ENCODE measurements around the gene TTC7B. TPM values are rescaled to one million over a fixed set of nuclear protein-coding genes. Genes with fewer than 3 reads are reported as not detected.

The TTC7B gene
- total RNA-seq, 1 donor from 2014 or later = 83.1 TPM

GRCh38 chr14:90522571-90523191, 293.5 kb downstream of the TTC7B start:
- no peaks in the 10 kb centered on the region for H3K36me3 Mint-ChIP-seq (ENCODE audit: unreplicated experiment)
- peaks cover 8% of the 10 kb centered on the region for H3K9me3 Mint-ChIP-seq (ENCODE audit: unreplicated experiment)
- peaks cover 5% of the 10 kb centered on the region for H3K27me3 Mint-ChIP-seq (ENCODE audit: unreplicated experiment)
- H3K4me3 Mint-ChIP-seq (ENCODE audit: unreplicated experiment) = peak overlapping the region; percentile 11
- H3K4me1 Mint-ChIP-seq (ENCODE audit: low read depth, unreplicated experiment) = peaks cover 19% of the 10 kb centered on the region
- peak; percentile 83 for DNase-seq
- H3K27ac Mint-ChIP-seq (ENCODE audit: unreplicated experiment) = no peak overlapping the region
- TF ChIP-seq CTCF (IDR thresholded peaks at IDR 0.05; ENCODE audit: partially characterized antibody, unreplicated experiment) = no peak

DNA sequence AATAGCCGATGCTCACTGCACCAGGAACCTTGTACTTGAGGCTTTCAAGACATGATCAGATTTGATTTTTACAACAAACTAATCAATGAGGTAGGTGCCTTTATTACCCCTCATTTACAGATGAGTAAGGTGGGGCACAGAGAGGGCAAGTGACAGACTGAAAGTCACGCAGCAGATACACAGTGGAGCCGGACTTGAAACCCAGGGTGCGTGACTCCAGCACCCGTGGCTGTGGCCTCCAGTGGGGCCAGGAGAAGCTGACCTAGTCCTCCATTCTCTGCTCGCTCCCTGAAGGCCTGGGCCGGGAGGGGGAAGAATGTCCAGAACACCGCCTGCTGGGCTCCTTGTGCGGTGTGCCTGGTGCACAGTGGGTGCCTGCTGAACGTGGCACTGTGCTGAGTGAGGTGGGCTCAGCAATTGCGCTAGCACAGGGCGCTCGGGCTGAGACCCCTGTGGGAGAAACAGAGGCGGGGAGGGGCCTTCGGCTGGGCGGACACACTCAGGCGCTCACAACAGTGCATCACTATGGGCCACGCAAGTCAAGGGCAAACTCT, 294.2 kb downstream of the TTC7B start:
- Mint-ChIP-seq H3K4me1 (ENCODE audit: low read depth, unreplicated experiment) (peaks cover 19% of the 10 kb centered on the region), H3K9me3 (ENCODE audit: unreplicated experiment) (peaks cover 8% of the 10 kb centered on the region), H3K27ac (ENCODE audit: unreplicated experiment) (no peak overlapping the region), H3K36me3 (ENCODE audit: unreplicated experiment) (no peaks in the 10 kb centered on the region), H3K27me3 (ENCODE audit: unreplicated experiment) (peaks cover 5% of the 10 kb centered on the region), H3K4me3 (ENCODE audit: unreplicated experiment) (peak overlapping the region; percentile 10)
- no peak for DNase-seq
- no peak for TF ChIP-seq CTCF (IDR thresholded peaks at IDR 0.05; ENCODE audit: partially characterized antibody, unreplicated experiment)

DNA sequence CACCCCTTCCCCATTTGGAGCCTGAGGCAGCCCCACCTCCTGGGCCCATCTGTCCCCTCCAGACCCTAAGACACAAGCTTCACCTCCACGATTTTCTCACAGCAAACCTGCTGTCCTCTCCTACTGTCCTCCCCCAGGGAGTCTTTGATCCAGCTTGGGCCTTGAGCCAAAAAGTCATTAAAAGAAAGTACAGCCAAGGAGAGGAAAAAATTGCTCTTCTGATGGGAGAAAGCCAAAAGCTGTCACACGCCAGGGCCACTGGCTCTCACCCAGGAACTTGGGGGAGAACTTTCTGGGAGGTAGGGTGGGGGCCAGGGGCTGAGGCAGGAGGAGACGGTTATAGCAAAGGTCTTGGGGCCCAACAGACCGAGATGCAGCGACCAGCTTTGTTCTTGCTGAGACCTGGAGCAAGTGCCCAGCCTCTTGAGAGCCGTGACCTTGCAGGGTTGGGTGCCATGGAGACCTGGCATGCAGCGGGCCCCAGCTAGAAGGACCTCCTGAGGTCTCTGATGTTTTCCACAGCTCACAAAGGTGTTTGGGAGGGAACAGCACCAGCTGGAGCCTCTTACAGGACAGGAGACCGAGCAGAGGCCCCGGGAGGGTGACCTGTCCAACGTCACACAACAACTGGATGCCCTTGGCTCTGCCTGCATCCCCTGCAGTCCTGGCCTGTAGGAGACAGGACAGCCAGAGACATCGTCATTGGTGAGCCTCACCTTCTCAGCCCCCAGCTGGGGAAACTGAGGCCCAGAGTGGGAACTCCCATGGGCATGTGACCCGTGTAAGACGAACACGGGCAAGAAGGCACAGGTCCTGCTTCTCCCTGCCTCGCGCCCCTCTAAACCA, 294.9 kb downstream of the TTC7B start:
- no peak for DNase-seq

GRCh38 chr14:90520326-90520725, 295.9 kb downstream of the TTC7B start:
- peaks cover 19% of the 10 kb centered on the region for H3K4me1 Mint-ChIP-seq (ENCODE audit: low read depth, unreplicated experiment)
- H3K27me3 Mint-ChIP-seq (ENCODE audit: unreplicated experiment) = peaks cover 10% of the 10 kb centered on the region
- DNase-seq = no peak
- no peak overlapping the region for H3K27ac Mint-ChIP-seq (ENCODE audit: unreplicated experiment)
- H3K36me3 Mint-ChIP-seq (ENCODE audit: unreplicated experiment) = no peaks in the 10 kb centered on the region
- TF ChIP-seq CTCF (IDR thresholded peaks at IDR 0.05; ENCODE audit: partially characterized antibody, unreplicated experiment) = no peak
- peaks cover 8% of the 10 kb centered on the region for H3K9me3 Mint-ChIP-seq (ENCODE audit: unreplicated experiment)
- H3K4me3 Mint-ChIP-seq (ENCODE audit: unreplicated experiment) = no peak overlapping the region

More for the DNA sequence above, 294.9 kb downstream of the TTC7B start:
- peaks cover 8% of the 10 kb centered on the region for H3K9me3 Mint-ChIP-seq (ENCODE audit: unreplicated experiment)
- peaks cover 5% of the 10 kb centered on the region for H3K27me3 Mint-ChIP-seq (ENCODE audit: unreplicated experiment)
- no peak for TF ChIP-seq CTCF (IDR thresholded peaks at IDR 0.05; ENCODE audit: partially characterized antibody, unreplicated experiment)
- peak overlapping the region; percentile 46 for H3K4me3 Mint-ChIP-seq (ENCODE audit: unreplicated experiment)
- H3K36me3 Mint-ChIP-seq (ENCODE audit: unreplicated experiment) = no peaks in the 10 kb centered on the region
- H3K4me1 Mint-ChIP-seq (ENCODE audit: low read depth, unreplicated experiment) = peaks cover 19% of the 10 kb centered on the region
- H3K27ac Mint-ChIP-seq (ENCODE audit: unreplicated experiment) = peak overlapping the region; percentile 34
